Duodenal mucosa (tissue), 2 donors: ENCODE data around the gene SEMA3E.

Experiments
- H3K27ac ChIP-seq: one replicate; pipeline ENCODE4 v1.7.0; 2013; ENCODE audit warnings: low read depth, low read length
- H3K27me3 ChIP-seq, 2 donors: one replicate each; pipeline ENCODE4 v1.7.0; 2013; ENCODE audit warnings: low read length in 2 of 2, control low read depth in 1 of 2; ENCODE audit not compliant: insufficient read depth in 2 of 2, control insufficient read depth in 1 of 2
- H3K36me3 ChIP-seq, 2 donors: one replicate each; pipeline ENCODE4 v1.7.0; 2013; ENCODE audit warnings: low read length in 2 of 2, control low read depth in 1 of 2; ENCODE audit not compliant: insufficient read depth in 2 of 2, control insufficient read depth in 1 of 2
- H3K4me1 ChIP-seq, 2 donors: one replicate each; pipeline ENCODE4 v1.7.0; 2013; ENCODE audit warnings: low read length in 2 of 2, control low read depth in 1 of 2; ENCODE audit not compliant: insufficient read depth in 2 of 2, control insufficient read depth in 1 of 2
- H3K4me3 ChIP-seq, 2 donors: one replicate each; pipeline ENCODE4 v1.7.0; 2013; ENCODE audit warnings: low read length in 2 of 2, low read depth in 1 of 2
- H3K9ac ChIP-seq, 2 donors: one replicate each; pipeline ENCODE4 v1.7.0; 2013; ENCODE audit warnings: low read length in 2 of 2, low read depth in 1 of 2
- H3K9me3 ChIP-seq, 2 donors: one replicate each; pipeline ENCODE4 v1.7.0; 2013; ENCODE audit warnings: low read length in 2 of 2, control low read depth in 1 of 2; ENCODE audit not compliant: control insufficient read depth in 1 of 2

SEMA3E gene

GRCh38 chr7:83532219-83532618, 116.7 kb downstream of the SEMA3E start:
- H3K27ac ChIP-seq: no peak overlapping the region
- no peaks in the 10 kb centered on the region for H3K9me3 ChIP-seq
- H3K4me3 ChIP-seq: no peak overlapping the region
- H3K9ac ChIP-seq: no peak overlapping the region
- H3K4me1 ChIP-seq: no peaks in the 10 kb centered on the region
- no peaks in the 10 kb centered on the region for H3K36me3 ChIP-seq
- H3K27me3 ChIP-seq: no peaks in the 10 kb centered on the region

- Histone ChIP-seq H3K27me3 (no peaks in the 10 kb centered on the region), H3K27ac (no peak overlapping the region), H3K4me1 (no peaks in the 10 kb centered on the region), H3K36me3 (no peaks in the 10 kb centered on the region), H3K4me3 (no peak overlapping the region), H3K9ac (no peak overlapping the region), H3K9me3 (no peaks in the 10 kb centered on the region)
Measured at GRCh38 chr7:83531766-83532165, 117.2 kb downstream of the SEMA3E start.

GRCh38 chr7:83528925-83529423, 120.0 kb downstream of the SEMA3E start:
- Histone ChIP-seq H3K36me3 (no peaks in the 10 kb centered on the region), H3K4me1 (no peaks in the 10 kb centered on the region), H3K27me3 (no peaks in the 10 kb centered on the region), H3K4me3 (no peak overlapping the region), H3K27ac (no peak overlapping the region), H3K9me3 (no peaks in the 10 kb centered on the region), H3K9ac (no peak overlapping the region)

GRCh38 chr7:83524277-83525075, 124.5 kb downstream of the SEMA3E start:
- H3K4me1 ChIP-seq: no peaks in the 10 kb centered on the region
- no peak overlapping the region for H3K4me3 ChIP-seq
- no peaks in the 10 kb centered on the region for H3K27me3 ChIP-seq
- no peaks in the 10 kb centered on the region for H3K9me3 ChIP-seq
- H3K27ac ChIP-seq: no peak overlapping the region
- H3K9ac ChIP-seq: no peak overlapping the region
- no peaks in the 10 kb centered on the region for H3K36me3 ChIP-seq

- Histone ChIP-seq H3K4me3 (no peak overlapping the region), H3K36me3 (no peaks in the 10 kb centered on the region)
Measured at GRCh38 chr7:83520726-83521125, 128.2 kb downstream of the SEMA3E start.

GRCh38 chr7:83519240-83519639, 129.7 kb downstream of the SEMA3E start:
- no peaks in the 10 kb centered on the region for H3K9me3 ChIP-seq
- H3K4me1 ChIP-seq: no peaks in the 10 kb centered on the region
- H3K27ac ChIP-seq: no peak overlapping the region
- H3K36me3 ChIP-seq: no peaks in the 10 kb centered on the region
- no peak overlapping the region for H3K4me3 ChIP-seq
- no peak overlapping the region for H3K9ac ChIP-seq
- H3K27me3 ChIP-seq: no peaks in the 10 kb centered on the region

More at GRCh38 chr7:83520726-83521125, 128.2 kb downstream of the SEMA3E start:
- H3K27ac ChIP-seq: no peak overlapping the region
- no peaks in the 10 kb centered on the region for H3K9me3 ChIP-seq
- H3K9ac ChIP-seq: no peak overlapping the region
- no peaks in the 10 kb centered on the region for H3K4me1 ChIP-seq
- H3K27me3 ChIP-seq: no peaks in the 10 kb centered on the region

- Histone ChIP-seq H3K4me3 (no peak overlapping the region), H3K27me3 (no peaks in the 10 kb centered on the region), H3K4me1 (no peaks in the 10 kb centered on the region), H3K36me3 (no peaks in the 10 kb centered on the region), H3K27ac (no peak overlapping the region), H3K9me3 (no peaks in the 10 kb centered on the region), H3K9ac (no peak overlapping the region)
Measured at GRCh38 chr7:83517035-83517700, 131.8 kb downstream of the SEMA3E start.

GRCh38 chr7:83514977-83515376, 134.0 kb downstream of the SEMA3E start:
- Histone ChIP-seq H3K36me3 (no peaks in the 10 kb centered on the region), H3K9me3 (no peaks in the 10 kb centered on the region)

GRCh38 chr7:83509255-83510021, 139.5 kb downstream of the SEMA3E start:
- H3K27me3 ChIP-seq: no peaks in the 10 kb centered on the region
- no peaks in the 10 kb centered on the region for H3K4me1 ChIP-seq
- no peak overlapping the region for H3K27ac ChIP-seq
- no peaks in the 10 kb centered on the region for H3K36me3 ChIP-seq
- H3K9ac ChIP-seq: no peak overlapping the region
- H3K9me3 ChIP-seq: no peaks in the 10 kb centered on the region
- no peak overlapping the region for H3K4me3 ChIP-seq

More at GRCh38 chr7:83514977-83515376, 134.0 kb downstream of the SEMA3E start:
- no peak overlapping the region for H3K9ac ChIP-seq
- H3K4me3 ChIP-seq: no peak overlapping the region
- H3K27ac ChIP-seq: no peak overlapping the region
- H3K4me1 ChIP-seq: no peaks in the 10 kb centered on the region
- H3K27me3 ChIP-seq: no peaks in the 10 kb centered on the region

- Histone ChIP-seq H3K27ac (no peak overlapping the region), H3K9me3 (no peaks in the 10 kb centered on the region), H3K36me3 (no peaks in the 10 kb centered on the region), H3K4me1 (no peaks in the 10 kb centered on the region), H3K4me3 (no peak overlapping the region), H3K27me3 (no peaks in the 10 kb centered on the region), H3K9ac (no peak overlapping the region)
Measured at GRCh38 chr7:83504330-83504729, 144.6 kb downstream of the SEMA3E start.
